ENCODE results near the gene REEP1. TPM values are rescaled to one million over a fixed set of nuclear protein-coding genes. Genes with fewer than 3 reads are reported as not detected.

REEP1 gene
- total and polyA plus RNA-seq, 2 of the 4 experiments (the other 2 are of a cell fraction): under 0.01 to 0.03 TPM

DNA sequence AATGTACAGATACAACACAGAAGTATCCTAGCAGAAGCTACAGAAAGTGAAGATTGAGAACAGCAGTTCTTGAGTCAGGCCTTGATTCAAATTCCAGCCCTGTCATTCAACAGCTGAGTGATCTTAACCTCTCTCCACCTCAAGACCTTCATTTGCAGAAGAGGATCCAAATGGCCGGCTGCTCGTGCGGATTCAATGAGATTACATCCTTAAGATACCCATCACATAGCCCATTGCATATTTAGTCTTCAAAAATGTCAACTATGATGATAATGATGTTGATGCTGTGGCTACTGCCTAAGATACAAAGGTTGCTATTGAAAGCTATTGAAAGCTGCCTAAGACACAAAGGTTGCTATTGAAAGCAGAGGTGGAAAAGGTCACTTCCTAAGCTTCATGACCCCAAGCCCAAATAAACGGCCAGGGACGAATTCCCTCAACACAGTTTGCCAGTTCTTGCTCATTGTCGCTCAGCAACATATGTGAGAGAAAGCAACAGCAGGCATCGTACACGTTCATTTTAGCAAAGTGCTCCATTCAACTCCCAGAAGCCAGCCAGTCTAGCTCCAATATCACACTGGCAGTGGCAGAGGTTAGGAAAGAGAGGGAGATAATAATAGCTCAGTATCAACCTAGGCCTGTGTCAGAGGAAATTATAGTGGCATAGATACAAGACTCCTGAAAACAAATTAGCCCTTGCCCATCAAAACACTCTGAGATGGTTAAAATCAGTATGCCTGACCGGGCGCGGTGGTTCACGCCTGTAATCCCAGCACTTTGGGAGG lies 102.0 kb downstream of the REEP1 start:
- H3K9ac ChIP-seq (ENCODE audit: low read depth, low read length): no peak overlapping the region
- no peaks in the 10 kb centered on the region for H3K9me1 ChIP-seq (ENCODE audit: insufficient read depth, low read length)
- H3K27ac ChIP-seq (ENCODE audit: insufficient read depth, low read length): no peak overlapping the region
- H3K56ac ChIP-seq (ENCODE audit: extremely low read depth, insufficient read depth, low read length): no peak overlapping the region
- H2BK20ac ChIP-seq (ENCODE audit: low read depth, low read length): no peak overlapping the region
- H2BK5ac ChIP-seq (ENCODE audit: low read depth, low read length, poor library complexity, severe bottlenecking): no peak overlapping the region
- H3K14ac ChIP-seq (replicated peaks; ENCODE audit: low read depth, low read length): no peak overlapping the region
- no peak for DNase-seq
- H2BK15ac ChIP-seq (ENCODE audit: low read depth, low read length): no peak overlapping the region
- peaks cover 22% of the 10 kb centered on the region for H3K27me3 ChIP-seq (ENCODE audit: control insufficient read depth, insufficient read depth, low read length)
- no peak overlapping the region for H3K18ac ChIP-seq (ENCODE audit: low read depth, low read length)
- BruUV-seq (replicated peaks): no TSS peak
- H2BK120ac ChIP-seq (ENCODE audit: low read depth, low read length): no peak overlapping the region
- H4K20me1 ChIP-seq (ENCODE audit: insufficient read depth, low read length): no peaks in the 10 kb centered on the region
- H3K23ac ChIP-seq (ENCODE audit: low read depth, low read length): no peak overlapping the region
- H3K4me1 ChIP-seq (ENCODE audit: control insufficient read depth, insufficient read depth, low read length): no peaks in the 10 kb centered on the region
- no peaks in the 10 kb centered on the region for H3K36me3 ChIP-seq (ENCODE audit: control insufficient read depth, insufficient read depth, low read length)
- H4K91ac ChIP-seq (ENCODE audit: insufficient read depth, low read depth, low read length): no peak overlapping the region
- in situ Hi-C loops (cut with MboI; ENCODE audit: low sequenced_read_pairs): no loop called here
- no peak for TF ChIP-seq NFE2L2 (IDR thresholded peaks at IDR 0.05; ENCODE audit: low read depth, low read length)
- TF ChIP-seq FOS (IDR thresholded peaks at IDR 0.05; ENCODE audit: low read depth, low read length): no peak
- TF ChIP-seq ELK1 (IDR thresholded peaks at IDR 0.05; ENCODE audit: borderline replicate concordance, low read depth, low read length): no peak
- TF ChIP-seq SMC3 (IDR thresholded peaks at IDR 0.05; ENCODE audit: low read depth, low read length): no peak
- TF ChIP-seq POLR2A (IDR thresholded peaks at IDR 0.05; ENCODE audit: low read depth, low read length): no peak
- no peak for TF ChIP-seq USF2 (IDR thresholded peaks at IDR 0.05; ENCODE audit: low read depth, low read length)
- no peak for TF ChIP-seq CHD1 (IDR thresholded peaks at IDR 0.05; ENCODE audit: low read depth, low read length)
- no peak for TF ChIP-seq CEBPB (IDR thresholded peaks at IDR 0.05; ENCODE audit: low read depth, low read length)
- no peak for TF ChIP-seq CTCF (conservative IDR thresholded peaks at IDR 0.05; ENCODE audit: low read depth, low read length)
- no peak for TF ChIP-seq RCOR1 (IDR thresholded peaks at IDR 0.05; ENCODE audit: insufficient replicate concordance, low read length)
- TF ChIP-seq MAFK (IDR thresholded peaks at IDR 0.05; ENCODE audit: low read depth, low read length): no peak
- TF ChIP-seq RFX5 (IDR thresholded peaks at IDR 0.05; ENCODE audit: low read depth, low read length): no peak
- TF ChIP-seq MAZ (IDR thresholded peaks at IDR 0.05; ENCODE audit: borderline replicate concordance, low read depth, low read length): no peak
- no peak for TF ChIP-seq RAD21 (IDR thresholded peaks at IDR 0.05; ENCODE audit: low read length)
- TF ChIP-seq MXI1 (IDR thresholded peaks at IDR 0.05; ENCODE audit: borderline replicate concordance, low read depth, low read length): no peak
- dilution Hi-C loops (cut with HindIII; ENCODE audit: low sequenced_read_pairs, unreplicated experiment): no loop called here
- ChIA-PET CTCF (no interaction called here), POLR2A (ENCODE audit: unreplicated experiment) (no interaction called here)
- WGBS, 2 experiments (ENCODE audit: extremely low coverage in 2 of 2, insufficient read length in 1 of 2): no CpG with 5 or more reads among the region's 12 CpGs
- H3K4me3 ChIP-seq (ENCODE audit: insufficient read depth, low read depth, low read length): no peak overlapping the region
- no peaks in the 10 kb centered on the region for H3K79me1 ChIP-seq (ENCODE audit: low read depth in 1 of 2, low read length in 2 of 2)
- intact Hi-C loops (cut with micrococcal nuclease): no loop called here
- H2AK5ac ChIP-seq (ENCODE audit: low read depth, low read length): no peak overlapping the region
- no peak overlapping the region for H4K5ac ChIP-seq (ENCODE audit: low read depth, low read length)
- no peak overlapping the region for H2AFZ ChIP-seq (replicated peaks; ENCODE audit: low read length, poor library complexity)
- H3K4me2 ChIP-seq (ENCODE audit: low read depth, low read length): no peak overlapping the region
- H2AK9ac ChIP-seq (replicated peaks; ENCODE audit: low read depth, low read length, poor library complexity): no peak overlapping the region
- H3K4ac ChIP-seq (ENCODE audit: low read depth, low read length): no peak overlapping the region
- no peak overlapping the region for H4K8ac ChIP-seq (ENCODE audit: low read depth in 2 of 2, low read length in 2 of 2)
- no peaks in the 10 kb centered on the region for H3K9me3 ChIP-seq (ENCODE audit: control insufficient read depth, insufficient read depth, low read length)
- no peak for ATAC-seq (ENCODE audit: low read depth)

Data from IMR-90 (cell line).